K562 (cell line): Measurements from ENCODE around the gene HMGXB3. TPM values are rescaled to one million over a fixed set of nuclear protein-coding genes. Genes with fewer than 3 reads are reported as not detected.

Experiments
- TEAD4 ChIP-seq, 2 experiments: sonication (generic) in 1 of 2; formaldehyde crosslinking in 1 of 2; IDR thresholded peaks; 2 replicates each; pipeline versions ENCODE4 v1.6.1 to v1.8.0; 2012 to 2022; ENCODE audit warnings: borderline replicate concordance in 1 of 2, inconsistent platforms in 1 of 2, low read length in 1 of 2, mild to moderate bottlenecking in 1 of 2, missing genetic modification reagents in 1 of 2
- polyA plus RNA-seq, 8 experiments: library from polyadenylated mRNA; depleted of rRNA in 4 of 8; stranded (reverse) in 5 of 8; unstranded in 3 of 8; fragments of >200 nt; fragmentation: Nextera tagmentation in 2 of 8; fragmentation: Illumina TruSeq in 1 of 8; extraction: Ambion mirVana in 2 of 8; extraction: Trizol in 1 of 8; gene quantifications; 2 replicates each; pipeline versions ENCODE4 v1.2.1 to v1.2.3, GENCODE V29; 2011 to 2014; ENCODE audit warnings: inconsistent platforms in 1 of 8, missing spikeins in 1 of 8
- total RNA-seq, 7 experiments: library from RNA; depleted of rRNA in 6 of 7; stranded (reverse); fragments of >200 nt in 6 of 7; fragmentation: Illumina TruSeq in 2 of 7; extraction: Trizol in 2 of 7; gene quantifications; 2 replicates each; pipeline versions ENCODE4 v1.2.1 to v1.2.3, GENCODE V29; 2011 to 2021; ENCODE audit warnings: low replicate concordance in 1 of 7
- TF ChIP-seq, protein P1 (sequence below): fragments of 200-600 bp; sonication (generic); IDR thresholded peaks from one replicate; pipeline ENCODE4 v1.6.1; 2012; ENCODE audit warnings: mild to moderate bottlenecking, low read depth, low read length, inconsistent platforms
- TF ChIP-seq, protein P2 (sequence below): fragments of 150-350 bp; conservative IDR thresholded peaks from 2 replicates; pipeline ENCODE4 v1.6.1; 2014; ENCODE audit warnings: low read length

The HMGXB3 gene
- total and polyA plus RNA-seq, 9 of the 15 experiments (the other 6 are each of a cell fraction or from before 2014, with no cell fraction given) = 1.8 to 44.1 (median 32.2) TPM

DNA sequence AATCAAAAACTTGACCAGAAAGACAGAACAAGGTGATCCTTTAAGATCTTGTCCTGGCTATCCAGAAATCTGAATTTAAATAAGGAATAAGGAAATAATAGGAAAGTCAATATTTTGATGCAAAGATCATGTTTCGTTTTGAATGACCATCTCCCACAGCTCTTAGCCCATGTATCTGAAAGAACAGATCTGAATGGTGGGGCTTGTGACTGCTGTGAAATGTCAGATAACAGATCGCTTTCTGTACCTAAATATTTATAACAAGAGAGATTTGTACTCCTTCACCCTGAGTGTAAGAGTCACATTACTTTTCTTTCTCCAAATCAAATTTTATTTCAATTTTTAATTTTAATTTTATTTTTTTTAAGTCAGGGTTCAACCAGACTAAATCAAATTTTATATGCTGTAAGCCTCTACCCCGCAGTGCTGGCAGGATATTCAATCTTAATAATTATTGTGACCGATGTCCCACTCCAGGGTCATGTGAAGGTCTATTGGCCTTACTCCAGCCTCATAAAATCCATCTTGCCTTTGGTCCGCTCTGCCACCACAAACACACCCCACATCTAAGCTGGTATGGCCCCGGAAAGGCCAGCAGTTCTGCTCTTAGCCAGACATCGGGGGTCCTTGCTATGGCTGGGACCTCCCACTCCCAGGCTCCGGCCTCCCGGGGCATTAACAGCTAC is 47.0 kb upstream of the HMGXB3 start (continued):
- TF ChIP-seq, protein P1, sequence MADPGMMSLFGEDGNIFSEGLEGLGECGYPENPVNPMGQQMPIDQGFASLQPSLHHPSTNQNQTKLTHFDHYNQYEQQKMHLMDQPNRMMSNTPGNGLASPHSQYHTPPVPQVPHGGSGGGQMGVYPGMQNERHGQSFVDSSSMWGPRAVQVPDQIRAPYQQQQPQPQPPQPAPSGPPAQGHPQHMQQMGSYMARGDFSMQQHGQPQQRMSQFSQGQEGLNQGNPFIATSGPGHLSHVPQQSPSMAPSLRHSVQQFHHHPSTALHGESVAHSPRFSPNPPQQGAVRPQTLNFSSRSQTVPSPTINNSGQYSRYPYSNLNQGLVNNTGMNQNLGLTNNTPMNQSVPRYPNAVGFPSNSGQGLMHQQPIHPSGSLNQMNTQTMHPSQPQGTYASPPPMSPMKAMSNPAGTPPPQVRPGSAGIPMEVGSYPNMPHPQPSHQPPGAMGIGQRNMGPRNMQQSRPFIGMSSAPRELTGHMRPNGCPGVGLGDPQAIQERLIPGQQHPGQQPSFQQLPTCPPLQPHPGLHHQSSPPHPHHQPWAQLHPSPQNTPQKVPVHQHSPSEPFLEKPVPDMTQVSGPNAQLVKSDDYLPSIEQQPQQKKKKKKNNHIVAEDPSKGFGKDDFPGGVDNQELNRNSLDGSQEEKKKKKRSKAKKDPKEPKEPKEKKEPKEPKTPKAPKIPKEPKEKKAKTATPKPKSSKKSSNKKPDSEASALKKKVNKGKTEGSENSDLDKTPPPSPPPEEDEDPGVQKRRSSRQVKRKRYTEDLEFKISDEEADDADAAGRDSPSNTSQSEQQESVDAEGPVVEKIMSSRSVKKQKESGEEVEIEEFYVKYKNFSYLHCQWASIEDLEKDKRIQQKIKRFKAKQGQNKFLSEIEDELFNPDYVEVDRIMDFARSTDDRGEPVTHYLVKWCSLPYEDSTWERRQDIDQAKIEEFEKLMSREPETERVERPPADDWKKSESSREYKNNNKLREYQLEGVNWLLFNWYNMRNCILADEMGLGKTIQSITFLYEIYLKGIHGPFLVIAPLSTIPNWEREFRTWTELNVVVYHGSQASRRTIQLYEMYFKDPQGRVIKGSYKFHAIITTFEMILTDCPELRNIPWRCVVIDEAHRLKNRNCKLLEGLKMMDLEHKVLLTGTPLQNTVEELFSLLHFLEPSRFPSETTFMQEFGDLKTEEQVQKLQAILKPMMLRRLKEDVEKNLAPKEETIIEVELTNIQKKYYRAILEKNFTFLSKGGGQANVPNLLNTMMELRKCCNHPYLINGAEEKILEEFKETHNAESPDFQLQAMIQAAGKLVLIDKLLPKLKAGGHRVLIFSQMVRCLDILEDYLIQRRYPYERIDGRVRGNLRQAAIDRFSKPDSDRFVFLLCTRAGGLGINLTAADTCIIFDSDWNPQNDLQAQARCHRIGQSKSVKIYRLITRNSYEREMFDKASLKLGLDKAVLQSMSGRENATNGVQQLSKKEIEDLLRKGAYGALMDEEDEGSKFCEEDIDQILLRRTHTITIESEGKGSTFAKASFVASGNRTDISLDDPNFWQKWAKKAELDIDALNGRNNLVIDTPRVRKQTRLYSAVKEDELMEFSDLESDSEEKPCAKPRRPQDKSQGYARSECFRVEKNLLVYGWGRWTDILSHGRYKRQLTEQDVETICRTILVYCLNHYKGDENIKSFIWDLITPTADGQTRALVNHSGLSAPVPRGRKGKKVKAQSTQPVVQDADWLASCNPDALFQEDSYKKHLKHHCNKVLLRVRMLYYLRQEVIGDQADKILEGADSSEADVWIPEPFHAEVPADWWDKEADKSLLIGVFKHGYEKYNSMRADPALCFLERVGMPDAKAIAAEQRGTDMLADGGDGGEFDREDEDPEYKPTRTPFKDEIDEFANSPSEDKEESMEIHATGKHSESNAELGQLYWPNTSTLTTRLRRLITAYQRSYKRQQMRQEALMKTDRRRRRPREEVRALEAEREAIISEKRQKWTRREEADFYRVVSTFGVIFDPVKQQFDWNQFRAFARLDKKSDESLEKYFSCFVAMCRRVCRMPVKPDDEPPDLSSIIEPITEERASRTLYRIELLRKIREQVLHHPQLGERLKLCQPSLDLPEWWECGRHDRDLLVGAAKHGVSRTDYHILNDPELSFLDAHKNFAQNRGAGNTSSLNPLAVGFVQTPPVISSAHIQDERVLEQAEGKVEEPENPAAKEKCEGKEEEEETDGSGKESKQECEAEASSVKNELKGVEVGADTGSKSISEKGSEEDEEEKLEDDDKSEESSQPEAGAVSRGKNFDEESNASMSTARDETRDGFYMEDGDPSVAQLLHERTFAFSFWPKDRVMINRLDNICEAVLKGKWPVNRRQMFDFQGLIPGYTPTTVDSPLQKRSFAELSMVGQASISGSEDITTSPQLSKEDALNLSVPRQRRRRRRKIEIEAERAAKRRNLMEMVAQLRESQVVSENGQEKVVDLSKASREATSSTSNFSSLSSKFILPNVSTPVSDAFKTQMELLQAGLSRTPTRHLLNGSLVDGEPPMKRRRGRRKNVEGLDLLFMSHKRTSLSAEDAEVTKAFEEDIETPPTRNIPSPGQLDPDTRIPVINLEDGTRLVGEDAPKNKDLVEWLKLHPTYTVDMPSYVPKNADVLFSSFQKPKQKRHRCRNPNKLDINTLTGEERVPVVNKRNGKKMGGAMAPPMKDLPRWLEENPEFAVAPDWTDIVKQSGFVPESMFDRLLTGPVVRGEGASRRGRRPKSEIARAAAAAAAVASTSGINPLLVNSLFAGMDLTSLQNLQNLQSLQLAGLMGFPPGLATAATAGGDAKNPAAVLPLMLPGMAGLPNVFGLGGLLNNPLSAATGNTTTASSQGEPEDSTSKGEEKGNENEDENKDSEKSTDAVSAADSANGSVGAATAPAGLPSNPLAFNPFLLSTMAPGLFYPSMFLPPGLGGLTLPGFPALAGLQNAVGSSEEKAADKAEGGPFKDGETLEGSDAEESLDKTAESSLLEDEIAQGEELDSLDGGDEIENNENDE = no peak
- TF ChIP-seq, protein P2, sequence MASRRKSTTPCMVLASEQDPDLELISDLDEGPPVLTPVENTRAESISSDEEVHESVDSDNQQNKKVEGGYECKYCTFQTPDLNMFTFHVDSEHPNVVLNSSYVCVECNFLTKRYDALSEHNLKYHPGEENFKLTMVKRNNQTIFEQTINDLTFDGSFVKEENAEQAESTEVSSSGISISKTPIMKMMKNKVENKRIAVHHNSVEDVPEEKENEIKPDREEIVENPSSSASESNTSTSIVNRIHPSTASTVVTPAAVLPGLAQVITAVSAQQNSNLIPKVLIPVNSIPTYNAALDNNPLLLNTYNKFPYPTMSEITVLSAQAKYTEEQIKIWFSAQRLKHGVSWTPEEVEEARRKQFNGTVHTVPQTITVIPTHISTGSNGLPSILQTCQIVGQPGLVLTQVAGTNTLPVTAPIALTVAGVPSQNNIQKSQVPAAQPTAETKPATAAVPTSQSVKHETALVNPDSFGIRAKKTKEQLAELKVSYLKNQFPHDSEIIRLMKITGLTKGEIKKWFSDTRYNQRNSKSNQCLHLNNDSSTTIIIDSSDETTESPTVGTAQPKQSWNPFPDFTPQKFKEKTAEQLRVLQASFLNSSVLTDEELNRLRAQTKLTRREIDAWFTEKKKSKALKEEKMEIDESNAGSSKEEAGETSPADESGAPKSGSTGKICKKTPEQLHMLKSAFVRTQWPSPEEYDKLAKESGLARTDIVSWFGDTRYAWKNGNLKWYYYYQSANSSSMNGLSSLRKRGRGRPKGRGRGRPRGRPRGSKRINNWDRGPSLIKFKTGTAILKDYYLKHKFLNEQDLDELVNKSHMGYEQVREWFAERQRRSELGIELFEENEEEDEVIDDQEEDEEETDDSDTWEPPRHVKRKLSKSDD = no peak
- TF ChIP-seq TEAD4 (IDR thresholded peaks at IDR 0.05; ENCODE audit: low read length) = 0 out of 2 replicates have a peak, but pooled peaks have one; percentile 8
- TF ChIP-seq TEAD4 (CRISPR knock-in tag; IDR thresholded peaks at IDR 0.05; ENCODE audit: borderline replicate concordance) = no peak
- TF ChIP-seq, all 486 proteins: peak for 8
